HG03442 (cell line): ENCODE data around the gene SORCS2.

ENCODE experiments used
- ATAC-seq: cut with Tn5 transposase; IDR thresholded peaks from one replicate; pipeline ENCODE4 v1.9.1; 2021; ENCODE audit warnings: mild to moderate bottlenecking, moderate library complexity; ENCODE audit not compliant: unreplicated experiment

SORCS2 gene

GRCh38 chr4:7366180-7366945, 174.0 kb downstream of the SORCS2 start:
- no peak for ATAC-seq

- no peak for ATAC-seq
Observed at GRCh38 chr4:7366954-7367353, 174.6 kb downstream of the SORCS2 start.

GRCh38 chr4:7367406-7367805, 175.1 kb downstream of the SORCS2 start:
- ATAC-seq: no peak

GRCh38 chr4:7367864-7368277, 175.5 kb downstream of the SORCS2 start:
- ATAC-seq: no peak

- ATAC-seq: no peak
Observed at GRCh38 chr4:7368296-7368695, 176.0 kb downstream of the SORCS2 start.

- ATAC-seq: no peak
Observed at GRCh38 chr4:7369511-7369910, 177.2 kb downstream of the SORCS2 start.

GRCh38 chr4:7370038-7370437, 177.7 kb downstream of the SORCS2 start:
- no peak for ATAC-seq

GRCh38 chr4:7371210-7371941, 179.0 kb downstream of the SORCS2 start:
- no peak for ATAC-seq

- ATAC-seq: no peak
Observed at GRCh38 chr4:7372673-7373072, 180.3 kb downstream of the SORCS2 start.

- no peak for ATAC-seq
Observed at GRCh38 chr4:7374571-7374970, 182.2 kb downstream of the SORCS2 start.

- ATAC-seq: no peak
Observed at GRCh38 chr4:7375427-7375826, 183.1 kb downstream of the SORCS2 start.

GRCh38 chr4:7377223-7377865, 185.0 kb downstream of the SORCS2 start:
- no peak for ATAC-seq

GRCh38 chr4:7379186-7379585, 186.8 kb downstream of the SORCS2 start:
- ATAC-seq: no peak

GRCh38 chr4:7379719-7380118, 187.4 kb downstream of the SORCS2 start:
- ATAC-seq: no peak

- no peak for ATAC-seq
Observed at GRCh38 chr4:7381221-7381889, 189.0 kb downstream of the SORCS2 start.

GRCh38 chr4:7381890-7382633, 189.7 kb downstream of the SORCS2 start:
- ATAC-seq: no peak

GRCh38 chr4:7382634-7383014, 190.3 kb downstream of the SORCS2 start:
- no peak for ATAC-seq

GRCh38 chr4:7383266-7383665, 190.9 kb downstream of the SORCS2 start:
- ATAC-seq: no peak

GRCh38 chr4:7384003-7384928, 191.9 kb downstream of the SORCS2 start:
- ATAC-seq: no peak
